H1 (cell line): ENCODE measurements around the gene SIGLEC15.

Experiments
- FOSL1 ChIP-seq: IDR thresholded peaks from 2 replicates; pipeline ENCODE4 v1.6.1; 2011; ENCODE audit warnings: mild to moderate bottlenecking, low read depth, low read length, moderate library complexity; ENCODE audit not compliant: insufficient read depth
- KDM1A ChIP-seq: fragments of 200-600, 300-600 bp; sonication (generic); IDR thresholded peaks from 2 replicates; pipeline ENCODE4 v1.7.1; 2016; ENCODE audit warnings: mild to moderate bottlenecking, low read length, borderline replicate concordance
- POLR2AphosphoS5 ChIP-seq: IDR thresholded peaks from 2 replicates; pipeline ENCODE4 v1.6.1; 2011; ENCODE audit warnings: low read depth, low read length
- YY1 ChIP-seq: IDR thresholded peaks from 2 replicates; pipeline ENCODE4 v1.6.1; 2011; ENCODE audit warnings: low read depth, mild to moderate bottlenecking, low read length
- TF ChIP-seq, protein P1 (sequence below), 3 experiments: IDR thresholded peaks; 1 replicate in 2 of 3; 2 replicates in 1 of 3; pipeline versions ENCODE4 v1.5.1 to v1.6.1; 2011; ENCODE audit warnings: low read length in 3 of 3, mild to moderate bottlenecking in 3 of 3, inconsistent platforms in 2 of 3, low read depth in 1 of 3, moderate library complexity in 1 of 3; ENCODE audit not compliant: insufficient read depth in 1 of 3; ENCODE audit errors: control extremely low read depth in 1 of 3

DNA sequence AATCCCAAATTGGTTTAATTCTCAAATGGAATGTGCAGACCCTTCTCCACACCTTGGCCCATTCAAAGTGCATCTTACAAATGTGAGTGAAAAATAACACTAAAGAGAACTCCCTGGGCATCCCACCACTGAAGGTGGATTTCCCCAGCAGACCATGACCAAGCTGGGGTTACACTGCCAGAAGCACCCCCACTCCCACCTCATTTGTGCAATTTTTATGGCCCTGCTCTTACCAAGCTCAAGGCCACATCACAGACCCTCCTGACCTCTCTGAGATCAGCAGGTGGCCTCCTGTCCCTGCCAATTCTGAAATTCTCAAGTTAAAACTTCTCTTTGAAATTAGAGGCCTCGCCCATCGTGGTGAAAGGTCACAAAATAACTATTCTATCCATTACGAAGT, 21.6 kb downstream of the SIGLEC15 start:
- TF ChIP-seq POLR2AphosphoS5 (no peak), YY1 (no peak), KDM1A (no peak), FOSL1 (no peak)
- TF ChIP-seq, protein P1, sequence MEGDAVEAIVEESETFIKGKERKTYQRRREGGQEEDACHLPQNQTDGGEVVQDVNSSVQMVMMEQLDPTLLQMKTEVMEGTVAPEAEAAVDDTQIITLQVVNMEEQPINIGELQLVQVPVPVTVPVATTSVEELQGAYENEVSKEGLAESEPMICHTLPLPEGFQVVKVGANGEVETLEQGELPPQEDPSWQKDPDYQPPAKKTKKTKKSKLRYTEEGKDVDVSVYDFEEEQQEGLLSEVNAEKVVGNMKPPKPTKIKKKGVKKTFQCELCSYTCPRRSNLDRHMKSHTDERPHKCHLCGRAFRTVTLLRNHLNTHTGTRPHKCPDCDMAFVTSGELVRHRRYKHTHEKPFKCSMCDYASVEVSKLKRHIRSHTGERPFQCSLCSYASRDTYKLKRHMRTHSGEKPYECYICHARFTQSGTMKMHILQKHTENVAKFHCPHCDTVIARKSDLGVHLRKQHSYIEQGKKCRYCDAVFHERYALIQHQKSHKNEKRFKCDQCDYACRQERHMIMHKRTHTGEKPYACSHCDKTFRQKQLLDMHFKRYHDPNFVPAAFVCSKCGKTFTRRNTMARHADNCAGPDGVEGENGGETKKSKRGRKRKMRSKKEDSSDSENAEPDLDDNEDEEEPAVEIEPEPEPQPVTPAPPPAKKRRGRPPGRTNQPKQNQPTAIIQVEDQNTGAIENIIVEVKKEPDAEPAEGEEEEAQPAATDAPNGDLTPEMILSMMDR (IDR thresholded peaks at IDR 0.05; ENCODE audit: control extremely low read depth in 1 of 3, insufficient read depth in 1 of 3, low read depth in 1 of 3, low read length in 3 of 3), result no peak
